ENCODE measurements around the gene CADM4. TPM values are rescaled to one million over a fixed set of nuclear protein-coding genes. Genes with fewer than 3 reads are reported as not detected.

The CADM4 gene
- total RNA-seq, 4 donors from 2014 or later = 2.3 to 11.9 (median 3.4) TPM

- no peak for DNase-seq
- Histone ChIP-seq H3K9me3 (no peaks in the 10 kb centered on the region), H3K36me3 (no peaks in the 10 kb centered on the region), H3K4me1 (peaks cover 13 to 18% of the 10 kb centered on the region in 2 donors), H3K27ac (no peak overlapping the region), H3K27me3 (no peaks in the 10 kb centered on the region), H3K4me3 (replicated peaks in 1 of 3) (no peak overlapping the region)
- 50% methylated on average over 6 of the region's 6 CpGs for WGBS, 2 donors
- intact Hi-C loops (cut with DNase I) = no loop called here
- TF ChIP-seq POLR2A (IDR thresholded peaks at IDR 0.05) (no peak), CTCF (IDR thresholded peaks at IDR 0.05) (no peak)
These were observed 32.5 kb upstream of the CADM4 start for GRCh38 chr19:43672061-43672679.

GRCh38 chr19:43668406-43669109 is 28.9 kb upstream of the CADM4 start:
- H3K4me3 ChIP-seq (replicated peaks in 1 of 3) = peak overlapping the region in 1 of 3 donors; percentile 33
- H3K27me3 ChIP-seq = no peaks in the 10 kb centered on the region
- peak; percentile 86 to 95 for DNase-seq
- H3K27ac ChIP-seq = peak overlapping the region; percentile 49 to 93 (median 79)
- no peaks in the 10 kb centered on the region for H3K36me3 ChIP-seq
- H3K4me1 ChIP-seq = peaks cover 13 to 18% of the 10 kb centered on the region in 2 donors
- WGBS, 2 donors = 1% methylated on average over 42 to 44 of the region's 44 CpGs
- TF ChIP-seq POLR2A (IDR thresholded peaks at IDR 0.05) (peak in 1 of 2 donors; percentile 71), CTCF (IDR thresholded peaks at IDR 0.05) (no peak)
- H3K9me3 ChIP-seq = no peaks in the 10 kb centered on the region
- intact Hi-C loops (cut with DNase I) = no loop called here

GRCh38 chr19:43667876-43668405 is 28.3 kb upstream of the CADM4 start:
- peaks cover 13 to 18% of the 10 kb centered on the region in 2 donors for H3K4me1 ChIP-seq
- no peaks in the 10 kb centered on the region for H3K36me3 ChIP-seq
- intact Hi-C loops (cut with DNase I) = no loop called here
- TF ChIP-seq CTCF (IDR thresholded peaks at IDR 0.05) (no peak), POLR2A (IDR thresholded peaks at IDR 0.05) (no peak)
- DNase-seq = no peak
- H3K4me3 ChIP-seq (replicated peaks in 1 of 3) = peak overlapping the region in 1 of 3 donors; percentile 9
- WGBS, 2 donors = 8 to 9% methylated on average over 29 of the region's 29 CpGs
- no peaks in the 10 kb centered on the region for H3K27me3 ChIP-seq
- peak overlapping the region in 1 of 3 donors; percentile 18 for H3K27ac ChIP-seq
- no peaks in the 10 kb centered on the region for H3K9me3 ChIP-seq

GRCh38 chr19:43667126-43667875 is 27.7 kb upstream of the CADM4 start:
- TF ChIP-seq CTCF (IDR thresholded peaks at IDR 0.05) = no peak
- TF ChIP-seq POLR2A (IDR thresholded peaks at IDR 0.05) = no peak
- Histone ChIP-seq H3K36me3 (no peaks in the 10 kb centered on the region), H3K4me1 (peaks cover 13 to 18% of the 10 kb centered on the region in 2 donors), H3K4me3 (replicated peaks in 1 of 3) (peak overlapping the region in 1 of 3 donors; percentile 9), H3K27ac (peak overlapping the region in 1 of 3 donors; percentile 18), H3K9me3 (no peaks in the 10 kb centered on the region), H3K27me3 (no peaks in the 10 kb centered on the region)
- peak in 1 of 2 donors; percentile 19 for DNase-seq
- WGBS, 2 donors = 53 to 55% methylated on average over 24 to 26 of the region's 26 CpGs
- intact Hi-C loops (cut with DNase I) = no loop called here

All from thyroid gland (tissue), 4 donors.